Endothelial cell of umbilical vein (primary cell): ENCODE measurements around the gene ANGPT4. TPM values are rescaled to one million over a fixed set of nuclear protein-coding genes. Genes with fewer than 3 reads are reported as not detected.

Experiments
- BruUV-seq: library from RNA; stranded (reverse); fragments of 400-500 nt; replicated peaks from 2 replicates; lab custom pipeline; 2021; lab: Mats Ljungman, UMichigan
- CTCF ChIA-PET: fragments of 300-600, 350-600 bp; sonication (Branson Sonifier 250); formaldehyde crosslinking; loops from one replicate; lab custom pipeline; 2021; ENCODE audit warnings: antibody characterized with exemption, inconsistent platforms; lab: Charles Lee
- POLR2A ChIA-PET: fragments of 300-600, 350-600 bp; sonication (Branson Sonifier 250); formaldehyde crosslinking; loops from one replicate; lab custom pipeline; 2021; ENCODE audit warnings: antibody characterized with exemption, inconsistent platforms; lab: Charles Lee
- DNase-seq: peaks from one replicate; pipeline ENCODE4 v3.0.0-alpha.2; 2011; ENCODE audit warnings: low read depth, low spot score
- FAIRE-seq: peaks from 2 replicates; lab custom pipeline; 2011; peaks lifted over from hg19 to GRCh38; lab: Jason Lieb, UNC
- H2AFZ ChIP-seq: 2 replicates; pipeline ENCODE4 v1.6.0; 2012; ENCODE audit warnings: low read depth, low read length, control low read depth, inconsistent platforms
- H3K27ac ChIP-seq: 2 replicates; pipeline ENCODE4 v1.5.1; 2011; ENCODE audit warnings: low read depth, mild to moderate bottlenecking, control low read depth, low read length, moderate library complexity; ENCODE audit not compliant: insufficient read depth
- H3K27me3 ChIP-seq, 2 experiments: 2 replicates each; pipeline versions ENCODE4 v1.6.0 to v1.6.1; 2011; ENCODE audit warnings: low read length in 2 of 2, mixed read lengths in 1 of 2; ENCODE audit not compliant: control insufficient read depth in 2 of 2, insufficient read depth in 2 of 2
- H3K36me3 ChIP-seq, 2 experiments: 2 replicates in 1 of 2; 3 replicates in 1 of 2; pipeline ENCODE4 v1.5.1; 2011; ENCODE audit warnings: low read length in 2 of 2, mild to moderate bottlenecking in 1 of 2, moderate library complexity in 1 of 2; ENCODE audit not compliant: control insufficient read depth in 2 of 2, insufficient read depth in 2 of 2; ENCODE audit errors: extremely low read depth in 1 of 2
- H3K4me1 ChIP-seq: 3 replicates; pipeline ENCODE4 v1.5.1; 2011; ENCODE audit warnings: mild to moderate bottlenecking, low read length; ENCODE audit not compliant: control insufficient read depth, insufficient read depth; ENCODE audit errors: extremely low read depth
- H3K4me2 ChIP-seq: 2 replicates; pipeline ENCODE4 v1.6.1; 2011; ENCODE audit warnings: low read length, control low read depth, mixed read lengths; ENCODE audit not compliant: insufficient read depth
- H3K4me3 ChIP-seq, 3 experiments: fragments of 200-600 bp in 1 of 3; sonication (generic), shearing (Covaris generic) in 1 of 3; replicated peaks in 1 of 3; 2 replicates each; pipeline ENCODE4 v1.5.1; 2011 to 2016; ENCODE audit warnings: control low read depth in 3 of 3, low read length in 3 of 3, mild to moderate bottlenecking in 2 of 3, inconsistent platforms in 1 of 3, low read depth in 1 of 3, moderate library complexity in 1 of 3; ENCODE audit not compliant: insufficient read depth in 1 of 3
- H3K79me2 ChIP-seq: 2 replicates; pipeline ENCODE4 v1.6.0; 2012; ENCODE audit warnings: low read length, inconsistent platforms; ENCODE audit not compliant: control insufficient read depth, insufficient read depth
- H3K9ac ChIP-seq: replicated peaks from 2 replicates; pipeline ENCODE3; 2011; ENCODE audit warnings: low read length, control low read depth; ENCODE audit not compliant: insufficient read depth; ENCODE audit errors: extremely low read depth
- H3K9me1 ChIP-seq: replicated peaks from 3 replicates; pipeline ENCODE4 v1.6.0; 2011; ENCODE audit warnings: mild to moderate bottlenecking, low read length; ENCODE audit not compliant: control insufficient read depth, insufficient read depth; ENCODE audit errors: extremely low read depth
- H3K9me3 ChIP-seq: replicated peaks from 2 replicates; pipeline ENCODE4 v1.5.1; 2012; ENCODE audit warnings: low read length, inconsistent platforms; ENCODE audit not compliant: control insufficient read depth, insufficient read depth
- H4K20me1 ChIP-seq: replicated peaks from 2 replicates; pipeline ENCODE3; 2011; ENCODE audit warnings: mild to moderate bottlenecking, low read length; ENCODE audit not compliant: control insufficient read depth, insufficient read depth; ENCODE audit errors: extremely low read depth
- EZH2 ChIP-seq: IDR thresholded peaks from 2 replicates; pipeline ENCODE4 v1.6.1; 2012; ENCODE audit warnings: borderline replicate concordance, low read depth, mild to moderate bottlenecking, moderate library complexity, low read length, inconsistent platforms; ENCODE audit not compliant: severe bottlenecking
- FOS ChIP-seq: IDR thresholded peaks from 2 replicates; pipeline ENCODE4 v1.6.1; 2011; ENCODE audit warnings: mild to moderate bottlenecking, low read length, moderate library complexity, borderline replicate concordance; ENCODE audit not compliant: insufficient read depth
- GATA2 ChIP-seq: IDR thresholded peaks from 2 replicates; pipeline ENCODE4 v1.7.0; 2011; ENCODE audit warnings: low read depth, mild to moderate bottlenecking, moderate library complexity, mixed read lengths, low read length; ENCODE audit not compliant: insufficient read length, insufficient read depth
- JUN ChIP-seq: IDR thresholded peaks from 2 replicates; pipeline ENCODE4 v1.6.1; 2011; ENCODE audit warnings: borderline replicate concordance, low read depth; ENCODE audit not compliant: insufficient read length, insufficient read depth
- POLR2A ChIP-seq: IDR thresholded peaks from 2 replicates; pipeline ENCODE4 v1.6.1; 2012; ENCODE audit warnings: low read depth, mild to moderate bottlenecking, control low read depth, low read length
- POLR2AphosphoS5 ChIP-seq: IDR thresholded peaks from 2 replicates; pipeline ENCODE4 v1.6.1; 2012; ENCODE audit warnings: low read depth, mild to moderate bottlenecking, control low read depth, low read length, moderate library complexity; ENCODE audit not compliant: insufficient read depth
- dilution Hi-C: fragments of 300-500 bp; cut with MboI; formaldehyde crosslinking; loops from one replicate; pipeline ENCODE4 v1.15.0; 2019; ENCODE audit warnings: low sequenced_read_pairs; ENCODE audit not compliant: extremely low pct_ligation_motif_present
- intact Hi-C: fragments of 100-400 bp; cut with micrococcal nuclease; formaldehyde crosslinking; loops from one replicate; pipeline ENCODE4 v1.10.0; 2022
- polyA plus RNA-seq, 4 experiments: library from polyadenylated mRNA; depleted of rRNA in 3 of 4; stranded (reverse) in 3 of 4; unstranded in 1 of 4; fragments of >200 nt; gene quantifications; 2 replicates each; pipeline versions ENCODE4 v1.2.1 to v1.2.3, GENCODE V29; 2011 to 2012; ENCODE audit warnings: missing spikeins in 1 of 4
- total RNA-seq: library from RNA; stranded (reverse); gene quantifications from 2 replicates; pipeline ENCODE4 v1.2.3, GENCODE V29; 2021
- TF ChIP-seq, protein P1 (sequence below): IDR thresholded peaks from 2 replicates; pipeline ENCODE4 v1.6.1; 2011; ENCODE audit not compliant: insufficient read depth, insufficient read length
- TF ChIP-seq, protein P2 (sequence below), 2 donors: IDR thresholded peaks; 1 replicate in 1 of 2; 2 replicates in 1 of 2; pipeline ENCODE4 v1.5.1; 2011; ENCODE audit warnings: low read length in 2 of 2, mild to moderate bottlenecking in 2 of 2, moderate library complexity in 2 of 2, control low read depth in 1 of 2, inconsistent platforms in 1 of 2, low read depth in 1 of 2; ENCODE audit not compliant: insufficient read depth in 1 of 2; ENCODE audit errors: extremely low read depth in 1 of 2

The ANGPT4 gene
- total and polyA plus RNA-seq, 2 donors (not counting 3 experiments of a cell fraction or from before 2014, with no cell fraction given): not detected

DNA sequence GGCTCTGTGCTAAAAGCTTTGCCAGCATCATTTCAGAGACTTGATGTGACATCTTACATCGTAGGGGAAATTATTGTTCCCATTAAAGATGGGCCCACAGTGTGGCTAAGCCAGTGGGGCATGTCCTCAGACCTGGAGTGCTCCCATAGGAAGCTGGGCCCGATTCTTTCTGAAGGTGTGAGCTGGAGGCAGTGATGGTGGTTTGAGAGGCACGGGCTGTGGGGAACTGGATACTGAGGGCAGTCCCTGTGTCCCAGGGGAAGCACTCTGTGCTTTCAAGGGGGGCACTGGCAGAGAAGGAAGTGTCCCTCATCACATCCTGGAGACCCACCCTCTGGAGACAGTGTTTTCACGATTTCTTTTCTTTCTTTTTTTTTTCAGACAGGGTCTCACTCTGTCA is 91.2 kb downstream of the ANGPT4 start:
- no peak overlapping the region for H3K4me2 ChIP-seq
- no peak overlapping the region for H3K27ac ChIP-seq
- DNase-seq (no peak), FAIRE-seq (no peak)
- no peaks in the 10 kb centered on the region for H3K36me3 ChIP-seq
- CTCF ChIA-PET: interaction anchor here (0.9 to 1.4 kb wide), 5 partner anchors 8 to 284 kb away, joined by 3 to 4 read pairs (median 3); partner anchors contain the start of gene FAM110A
- no peaks in the 10 kb centered on the region for H3K9me1 ChIP-seq
- no peaks in the 10 kb centered on the region for H4K20me1 ChIP-seq
- no TSS peak for BruUV-seq
- TF ChIP-seq POLR2A: no peak
- TF ChIP-seq JUN: no peak
- no peak for TF ChIP-seq POLR2AphosphoS5
- TF ChIP-seq, protein P1, sequence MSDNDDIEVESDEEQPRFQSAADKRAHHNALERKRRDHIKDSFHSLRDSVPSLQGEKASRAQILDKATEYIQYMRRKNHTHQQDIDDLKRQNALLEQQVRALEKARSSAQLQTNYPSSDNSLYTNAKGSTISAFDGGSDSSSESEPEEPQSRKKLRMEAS: no peak
- no peak for TF ChIP-seq FOS
- TF ChIP-seq, protein P2, sequence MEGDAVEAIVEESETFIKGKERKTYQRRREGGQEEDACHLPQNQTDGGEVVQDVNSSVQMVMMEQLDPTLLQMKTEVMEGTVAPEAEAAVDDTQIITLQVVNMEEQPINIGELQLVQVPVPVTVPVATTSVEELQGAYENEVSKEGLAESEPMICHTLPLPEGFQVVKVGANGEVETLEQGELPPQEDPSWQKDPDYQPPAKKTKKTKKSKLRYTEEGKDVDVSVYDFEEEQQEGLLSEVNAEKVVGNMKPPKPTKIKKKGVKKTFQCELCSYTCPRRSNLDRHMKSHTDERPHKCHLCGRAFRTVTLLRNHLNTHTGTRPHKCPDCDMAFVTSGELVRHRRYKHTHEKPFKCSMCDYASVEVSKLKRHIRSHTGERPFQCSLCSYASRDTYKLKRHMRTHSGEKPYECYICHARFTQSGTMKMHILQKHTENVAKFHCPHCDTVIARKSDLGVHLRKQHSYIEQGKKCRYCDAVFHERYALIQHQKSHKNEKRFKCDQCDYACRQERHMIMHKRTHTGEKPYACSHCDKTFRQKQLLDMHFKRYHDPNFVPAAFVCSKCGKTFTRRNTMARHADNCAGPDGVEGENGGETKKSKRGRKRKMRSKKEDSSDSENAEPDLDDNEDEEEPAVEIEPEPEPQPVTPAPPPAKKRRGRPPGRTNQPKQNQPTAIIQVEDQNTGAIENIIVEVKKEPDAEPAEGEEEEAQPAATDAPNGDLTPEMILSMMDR (IDR thresholded peaks at IDR 0.05; ENCODE audit: extremely low read depth in 1 of 2, insufficient read depth in 1 of 2, low read depth in 1 of 2, low read length in 2 of 2): no peak
- TF ChIP-seq GATA2: no peak
- no peak for TF ChIP-seq EZH2
- intact Hi-C loops: no loop called here
- no peaks in the 10 kb centered on the region for H3K79me2 ChIP-seq
- H3K4me3 ChIP-seq: no peak overlapping the region
- no peak overlapping the region for H2AFZ ChIP-seq
- POLR2A ChIA-PET: no interaction called here
- H3K9ac ChIP-seq: no peak overlapping the region
- H3K27me3 ChIP-seq: no peaks in the 10 kb centered on the region
- no peaks in the 10 kb centered on the region for H3K9me3 ChIP-seq
- no peaks in the 10 kb centered on the region for H3K4me1 ChIP-seq
- dilution Hi-C loops: no loop called here
